Forelimb muscle (tissue), 1 donor: ENCODE measurements around the gene CC2D1A. TPM values are rescaled to one million over a fixed set of nuclear protein-coding genes. Genes with fewer than 3 reads are reported as not detected.
A peak's percentile ranks its signal among the peaks of the same experiment; 100 is the strongest.

Experiments
- DNase-seq: peaks from one replicate; pipeline ENCODE4 v3.0.0-alpha.2; 2013; ENCODE audit warnings: low read depth
- polyA plus RNA-seq: library from polyadenylated mRNA; unstranded; fragments of 120-200 nt; gene quantifications from one replicate; pipeline ENCODE4 v1.2.1, GENCODE V29; 2013; ENCODE audit not compliant: insufficient read length

The CC2D1A gene
- 13.2 TPM for polyA plus RNA-seq

DNA sequence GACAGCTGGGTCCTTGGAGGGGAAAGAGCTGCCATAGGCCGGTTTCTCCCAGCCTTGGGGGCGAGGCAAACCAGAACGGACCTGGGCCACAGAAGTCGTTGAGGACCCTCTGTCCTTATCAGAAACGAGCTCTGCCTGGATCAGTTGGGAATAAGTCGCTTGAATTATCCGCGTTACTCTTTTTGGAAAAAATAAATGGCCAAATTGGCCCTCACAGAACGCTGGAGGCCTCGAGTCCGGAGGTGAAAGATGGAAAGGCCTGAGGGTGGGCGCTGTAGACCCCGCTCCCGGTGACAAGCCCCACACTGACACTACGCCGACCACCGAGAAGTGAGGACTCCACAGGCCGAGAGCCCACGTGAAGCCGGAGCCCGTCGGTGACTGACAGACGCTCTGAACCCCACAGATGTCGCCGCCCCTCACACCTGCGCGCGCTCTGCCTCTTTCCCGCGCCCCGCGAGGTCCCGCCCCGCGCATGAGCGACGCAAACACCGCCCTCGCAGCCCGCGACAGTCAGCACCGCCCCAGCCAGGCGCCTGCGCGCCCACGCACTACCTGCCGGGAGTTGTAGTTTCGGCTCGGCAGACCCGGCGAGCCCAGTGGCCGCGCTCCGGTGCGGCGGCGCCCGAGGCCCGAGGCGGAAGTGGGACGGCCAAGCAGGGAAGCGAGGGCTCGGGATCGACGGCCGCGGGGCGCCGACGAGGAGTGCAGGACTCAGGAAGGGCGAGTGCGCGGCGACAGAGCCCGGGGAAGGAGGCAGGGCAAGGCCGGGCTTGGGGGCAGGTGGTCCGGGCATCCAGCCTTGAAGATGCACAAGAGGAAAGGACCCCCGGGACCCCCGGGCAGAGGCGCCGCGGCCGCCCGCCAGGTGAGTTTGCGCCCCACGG lies at the start of gene CC2D1A, which contains the start of gene BRME1:
Gene CC2D1A (plus strand): TSS at position 568 of the 887 bp plus-strand sequence. CDS start 241 bp downstream, at position 809.
Gene BRME1 (minus strand): TSS at position 484 of the 887 bp plus-strand sequence. CDS start 1,225 bp downstream, outside the sequence.
- DNase-seq = peak; percentile 67

DNA sequence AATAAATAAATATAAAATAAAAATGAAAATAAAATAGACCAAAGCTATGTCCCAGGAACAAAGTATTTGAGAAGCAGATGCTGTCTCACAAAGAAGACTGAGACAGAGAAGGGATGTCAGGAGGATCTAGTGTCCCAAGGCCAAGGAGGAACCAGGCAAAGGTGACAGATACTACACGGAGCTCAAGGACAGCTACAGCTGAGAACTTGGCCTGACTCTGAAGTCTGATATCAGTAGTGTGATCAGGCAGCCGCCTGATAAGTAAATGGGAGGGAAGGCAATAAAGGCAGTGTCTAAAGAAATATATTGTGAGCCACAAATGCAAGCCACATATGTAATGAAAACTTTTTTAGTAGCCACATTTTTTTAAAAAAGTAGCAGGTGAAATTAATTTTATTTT lies 49.5 kb upstream of the CC2D1A start:
- DNase-seq = no peak

DNA sequence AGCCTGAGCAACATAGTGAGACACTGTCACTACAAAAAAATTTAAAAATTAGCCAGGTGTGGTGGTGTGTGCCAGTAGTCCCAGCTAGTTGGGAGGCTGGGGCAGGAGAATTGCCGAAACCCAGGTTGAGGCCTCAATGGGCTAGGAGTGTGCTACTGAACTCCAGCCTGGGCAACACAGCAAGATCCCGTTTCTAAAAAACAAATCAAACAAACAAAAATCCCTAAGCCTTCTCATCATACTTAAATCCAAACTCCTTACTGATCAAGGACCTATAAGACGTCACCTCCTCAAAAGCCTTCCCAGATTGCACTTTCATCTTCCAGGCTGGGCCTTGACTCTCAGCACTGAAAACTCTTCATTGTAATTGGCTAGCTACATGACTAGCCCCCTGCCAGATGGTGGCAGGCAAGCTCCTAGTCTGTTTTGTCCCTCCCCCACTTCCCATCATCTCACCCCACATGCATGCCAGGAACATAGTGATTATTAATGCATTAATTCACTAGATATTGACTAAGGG lies 46.6 kb upstream of the CC2D1A start:
- DNase-seq = no peak

DNA sequence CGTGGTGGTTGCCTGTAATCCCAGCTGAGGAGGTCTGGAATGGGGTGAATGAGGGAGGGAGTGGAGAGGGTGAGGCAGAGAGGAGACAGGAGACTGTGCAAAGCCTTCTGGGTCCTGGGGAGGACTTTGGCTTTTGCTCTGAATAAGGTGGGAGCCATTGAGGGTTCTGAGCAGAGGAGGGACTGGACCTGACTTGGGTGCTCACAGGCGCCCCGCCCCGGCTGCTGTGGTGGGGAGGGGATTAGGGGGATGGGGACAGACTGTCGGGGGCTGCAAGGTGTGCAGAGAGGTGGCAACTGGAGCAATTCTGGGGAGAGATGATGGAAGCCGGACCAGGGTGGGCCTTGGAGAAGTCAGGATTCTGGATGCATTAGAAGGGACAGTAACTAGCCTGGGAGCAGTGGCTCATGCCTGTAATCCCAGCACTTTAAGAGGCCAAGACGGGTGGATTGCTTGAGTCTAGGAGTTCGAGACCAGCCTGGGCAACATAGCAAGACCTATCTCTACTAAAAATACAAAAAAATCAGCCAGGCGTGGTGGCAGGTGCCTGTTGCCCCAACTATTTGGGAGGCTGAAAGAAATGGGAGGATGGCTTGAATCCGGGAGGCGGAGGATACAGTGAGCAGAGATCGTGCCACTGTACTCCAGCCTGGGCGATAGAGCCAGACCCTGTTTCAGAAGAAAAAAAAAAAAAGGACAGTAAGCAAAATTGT lies 45.2 kb upstream of the CC2D1A start:
- no peak for DNase-seq

DNA sequence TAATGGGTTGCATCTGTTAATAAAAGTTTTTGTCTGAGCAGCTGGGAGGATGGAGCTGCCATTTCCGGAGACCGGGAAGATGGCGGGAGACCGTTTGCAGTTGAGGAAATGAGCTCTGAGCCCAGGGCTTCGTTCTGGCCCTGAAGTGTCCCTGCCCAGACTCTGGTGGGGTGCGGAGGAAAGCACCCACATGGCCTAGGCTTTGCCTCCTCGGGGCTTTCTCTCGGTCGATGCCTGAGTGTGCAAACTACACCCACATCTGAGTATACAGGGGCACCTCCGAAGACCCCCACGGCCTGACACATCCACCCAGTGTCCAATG lies 44.6 kb upstream of the CC2D1A start:
- no peak for DNase-seq

DNA sequence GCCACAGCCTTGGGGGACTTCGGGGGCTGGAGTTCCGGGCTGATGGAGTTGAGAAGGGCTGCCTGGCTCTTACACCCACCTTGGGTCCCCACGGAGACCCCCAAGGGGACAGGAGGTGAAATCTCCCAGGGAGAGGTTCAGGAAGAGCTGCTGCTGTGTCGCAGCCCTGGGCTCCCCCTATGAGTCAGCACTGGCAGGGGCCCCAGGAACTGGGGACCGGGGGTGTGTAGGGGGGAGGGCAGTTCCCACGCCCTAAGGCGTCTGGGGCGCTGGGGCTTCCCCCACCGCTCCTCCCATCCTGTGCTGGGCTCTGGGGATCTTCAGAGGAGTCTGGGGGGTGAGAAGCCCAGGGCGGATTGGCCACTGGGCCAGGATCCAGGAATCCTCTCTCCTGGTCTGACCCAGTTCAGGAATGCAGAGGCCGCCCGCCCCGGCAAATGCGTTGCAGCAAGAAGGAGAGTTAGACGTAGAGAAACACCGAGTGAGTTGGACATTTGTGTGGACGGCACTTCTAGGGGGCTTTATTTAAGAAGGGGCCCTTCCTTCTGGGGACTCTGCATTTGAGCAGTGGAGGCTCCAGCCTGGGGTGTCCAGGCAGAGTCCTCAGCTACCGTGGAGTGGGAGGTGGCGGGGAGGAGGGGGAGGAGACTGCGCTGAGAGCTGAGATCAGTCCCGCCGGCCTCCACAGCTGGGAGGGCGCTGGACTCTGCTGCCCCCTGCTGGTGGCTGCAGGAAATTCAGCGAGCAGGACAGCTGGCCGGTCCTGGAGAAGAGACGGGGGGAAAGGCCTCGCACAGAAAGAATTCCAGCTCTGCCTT lies 44.1 kb upstream of the CC2D1A start:
- DNase-seq = no peak

DNA sequence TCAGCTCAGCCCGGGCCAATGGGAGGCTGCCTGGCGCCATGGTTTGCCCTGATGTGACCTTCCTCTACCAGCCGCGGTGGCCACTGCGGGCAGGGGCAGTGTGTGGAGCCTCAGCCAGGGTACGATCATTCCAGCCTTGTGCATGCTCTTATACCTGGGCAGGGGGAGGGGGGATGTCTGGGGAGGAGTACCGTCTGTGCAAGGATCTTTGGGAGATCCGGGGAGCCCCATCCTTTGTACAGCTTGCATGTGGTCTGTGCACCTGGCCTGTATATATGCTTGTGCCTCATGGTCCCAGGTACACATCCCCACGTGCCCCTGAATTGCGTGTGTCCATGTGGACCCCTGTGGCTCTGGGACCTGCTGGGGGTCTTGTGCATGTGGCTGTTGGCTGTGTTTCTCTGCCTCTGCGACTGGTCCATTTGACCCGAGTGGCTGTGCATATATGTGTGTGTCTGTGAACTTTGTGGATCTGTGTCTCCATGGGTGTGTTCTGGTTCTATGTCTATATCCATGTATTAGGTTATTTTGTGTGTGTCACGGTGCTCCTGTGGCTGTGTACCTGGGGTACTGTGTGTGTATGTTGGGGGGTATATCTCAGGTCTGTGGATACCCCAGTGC lies 41.8 kb upstream of the CC2D1A start:
- no peak for DNase-seq

DNA sequence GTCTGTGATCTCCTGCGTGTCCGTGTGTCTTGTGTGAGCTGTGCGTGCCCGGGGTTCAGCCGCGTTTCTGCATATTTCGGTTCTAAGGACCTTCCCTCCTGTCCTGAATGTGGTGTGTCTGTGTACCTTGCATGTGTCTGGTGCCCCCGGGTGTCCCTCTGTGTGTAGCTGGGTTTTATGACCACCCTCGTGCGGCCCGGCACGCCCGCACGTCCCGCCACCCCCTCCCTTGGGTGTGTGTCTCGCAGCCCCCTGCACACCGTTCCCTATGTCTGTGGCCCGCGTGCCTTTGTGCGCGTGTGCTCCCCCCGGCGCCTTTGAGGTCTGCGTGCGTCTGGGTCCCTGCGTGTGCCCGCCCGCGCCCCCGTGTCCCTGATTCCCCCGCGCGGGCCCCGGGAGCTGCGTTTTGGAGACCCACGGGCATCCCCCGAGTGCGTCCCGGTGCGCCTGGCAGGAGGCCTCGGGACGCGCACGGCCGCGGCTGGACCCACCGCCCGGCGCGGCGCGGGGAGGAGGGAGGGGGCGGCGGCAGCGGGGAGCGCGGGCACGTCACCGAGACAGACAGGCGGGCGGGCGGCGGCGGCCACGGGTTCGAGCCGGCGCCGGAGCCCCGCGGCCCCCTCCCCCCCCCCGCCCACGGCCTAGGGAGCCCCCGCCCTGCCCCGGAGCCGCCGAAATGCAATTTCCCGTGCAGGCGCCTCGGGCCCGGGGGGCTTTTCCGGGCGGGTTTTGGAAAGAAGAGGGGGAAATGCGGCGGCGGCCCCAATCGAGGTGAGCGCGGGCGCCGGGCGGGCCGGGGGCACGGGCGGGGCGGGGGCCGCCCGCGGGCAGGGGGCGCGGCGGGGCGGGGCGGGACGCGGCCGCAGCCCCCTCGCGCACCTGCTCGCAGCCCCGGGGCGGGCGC lies 41.1 kb upstream of the CC2D1A start:
- DNase-seq = no peak

DNA sequence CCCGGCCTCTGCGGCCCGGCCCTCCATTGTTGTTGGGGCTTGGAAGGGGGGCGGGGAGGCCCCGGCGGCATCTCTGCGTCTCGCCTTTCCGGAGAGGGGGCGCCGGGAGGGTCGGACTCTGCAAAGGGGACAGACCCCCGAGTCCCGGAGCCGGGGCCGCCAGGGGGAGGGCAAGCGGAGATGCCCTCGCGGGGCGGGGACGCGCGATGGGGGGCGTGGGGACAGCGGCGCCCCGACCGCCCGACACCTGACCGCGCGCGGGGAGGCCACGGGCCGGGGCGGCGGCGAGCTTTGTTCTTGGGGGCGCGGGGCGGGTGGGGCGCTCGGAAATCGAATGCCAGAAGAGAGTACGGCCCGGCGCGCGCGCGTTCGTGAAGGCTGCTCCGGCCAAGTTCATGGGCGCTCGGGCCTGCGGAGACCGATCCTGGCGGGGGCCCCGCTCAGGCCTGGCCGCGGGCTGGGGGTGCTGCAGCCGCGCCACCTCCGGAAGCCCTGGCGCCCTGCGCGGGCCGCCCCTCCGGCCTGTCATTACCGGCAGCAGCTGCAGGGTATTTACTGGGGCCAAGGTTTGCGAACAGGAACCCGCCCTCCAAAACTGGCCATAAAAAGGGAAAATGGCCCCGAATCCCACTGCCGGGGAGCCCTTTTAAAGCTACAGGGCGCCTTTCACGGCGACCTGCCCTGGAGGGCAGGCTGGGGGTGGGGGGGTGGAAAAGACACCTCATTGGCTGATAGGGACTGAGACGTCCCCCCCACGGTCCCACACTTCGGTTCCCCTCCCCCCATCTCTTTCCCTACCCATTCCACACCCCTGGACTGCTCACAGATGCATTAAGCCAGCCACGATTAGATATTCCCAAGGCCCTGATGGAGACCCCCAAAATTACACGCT lies 40.2 kb upstream of the CC2D1A start:
- no peak for DNase-seq

DNA sequence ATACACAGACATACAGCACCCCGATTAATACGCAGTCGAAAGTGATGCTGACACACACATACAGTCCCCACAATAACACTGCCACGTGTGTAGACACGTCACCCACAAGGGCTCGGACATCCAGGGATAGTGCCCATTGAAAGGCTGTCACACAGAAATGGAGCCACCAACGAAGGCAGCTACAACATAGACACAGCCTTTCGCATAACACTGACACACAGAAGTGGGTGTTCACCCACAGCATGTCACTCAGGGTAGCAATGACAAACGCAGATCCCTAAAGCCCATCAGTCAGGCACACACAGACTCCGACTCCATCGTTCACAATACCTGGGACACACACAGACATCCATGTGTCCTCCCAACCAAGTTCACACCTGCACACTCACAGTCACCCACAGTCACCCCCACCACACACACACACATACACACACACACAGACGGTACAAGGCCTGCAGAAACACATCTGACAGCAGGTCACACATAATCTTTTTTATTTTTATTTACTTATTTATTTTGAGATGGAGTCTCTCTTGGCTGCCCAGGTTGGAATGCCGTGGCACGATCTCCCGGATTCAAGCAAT lies 39.4 kb upstream of the CC2D1A start:
- no peak for DNase-seq

DNA sequence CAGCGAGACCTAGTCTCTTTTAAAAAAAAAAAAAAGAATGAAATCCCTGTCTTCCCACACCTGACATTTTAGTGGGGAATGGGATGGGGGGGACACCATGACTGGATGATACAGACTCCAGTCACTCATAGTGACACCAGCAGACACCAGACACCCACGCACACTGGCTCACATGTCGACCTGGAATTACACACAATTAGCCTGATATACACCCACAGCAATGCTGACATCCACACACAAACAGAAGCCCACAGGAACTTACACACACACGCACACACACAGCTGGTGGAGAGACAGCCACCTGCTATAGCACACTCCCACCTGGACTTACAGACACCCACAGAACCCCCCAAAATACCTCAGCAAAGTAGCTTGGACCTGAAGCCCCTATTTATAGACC lies 37.3 kb upstream of the CC2D1A start:
- no peak for DNase-seq

DNA sequence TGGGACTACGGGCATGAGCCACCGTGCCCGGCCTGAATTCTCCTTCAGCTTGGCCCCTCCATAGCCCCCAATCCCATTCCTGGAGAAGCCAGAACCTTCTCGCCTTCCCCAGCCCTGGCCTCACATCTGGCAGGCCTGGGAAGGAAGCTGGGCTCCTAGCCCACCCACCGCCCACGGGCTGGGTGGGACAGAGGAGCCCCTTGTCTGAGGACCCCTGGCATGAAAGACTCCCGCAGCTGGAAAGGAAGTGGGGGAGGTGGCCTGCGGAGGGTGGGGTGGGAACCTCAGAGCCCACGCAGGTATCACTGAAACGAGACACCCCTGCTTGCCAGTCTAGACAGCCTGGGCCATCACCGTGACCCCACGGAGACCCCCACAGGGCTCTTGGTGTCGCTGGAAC lies 36.7 kb upstream of the CC2D1A start:
- DNase-seq = no peak

DNA sequence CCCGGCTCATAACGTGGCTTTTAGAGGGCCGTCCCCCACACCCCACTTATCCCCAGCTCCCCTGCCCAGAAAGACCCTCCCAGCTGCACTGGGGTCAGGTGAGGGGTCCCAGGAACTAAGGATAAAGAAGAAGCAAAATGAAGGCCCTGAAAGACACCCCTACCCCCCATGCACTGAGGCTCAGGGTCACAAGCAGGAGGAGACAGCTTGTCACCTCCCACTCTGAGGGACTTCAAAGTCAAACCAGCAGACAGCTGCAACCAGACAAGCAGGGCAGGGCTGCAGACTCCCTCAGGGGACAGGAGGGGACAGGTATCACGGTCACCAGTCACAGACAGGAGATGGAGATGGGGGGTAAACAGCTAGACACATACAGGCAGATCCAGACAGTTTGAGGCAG lies 35.1 kb upstream of the CC2D1A start:
- no peak for DNase-seq

DNA sequence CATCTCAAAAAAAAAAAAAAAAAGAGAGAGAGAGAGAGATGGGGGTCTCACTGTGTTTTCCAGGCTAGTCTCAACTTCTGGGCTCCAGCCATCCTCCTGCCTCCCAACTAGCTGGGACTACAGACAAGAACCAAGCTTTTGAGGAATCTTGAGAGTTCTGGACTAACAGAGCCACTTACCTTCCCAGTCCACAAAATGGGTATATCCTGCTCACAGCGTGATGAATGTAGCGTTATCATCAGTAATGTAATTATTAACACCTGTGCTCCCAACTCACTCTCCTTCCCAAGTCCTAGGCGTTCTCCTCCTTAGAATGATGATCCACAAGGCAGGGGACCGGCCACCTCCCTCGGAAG lies 33.7 kb upstream of the CC2D1A start:
- no peak for DNase-seq

DNA sequence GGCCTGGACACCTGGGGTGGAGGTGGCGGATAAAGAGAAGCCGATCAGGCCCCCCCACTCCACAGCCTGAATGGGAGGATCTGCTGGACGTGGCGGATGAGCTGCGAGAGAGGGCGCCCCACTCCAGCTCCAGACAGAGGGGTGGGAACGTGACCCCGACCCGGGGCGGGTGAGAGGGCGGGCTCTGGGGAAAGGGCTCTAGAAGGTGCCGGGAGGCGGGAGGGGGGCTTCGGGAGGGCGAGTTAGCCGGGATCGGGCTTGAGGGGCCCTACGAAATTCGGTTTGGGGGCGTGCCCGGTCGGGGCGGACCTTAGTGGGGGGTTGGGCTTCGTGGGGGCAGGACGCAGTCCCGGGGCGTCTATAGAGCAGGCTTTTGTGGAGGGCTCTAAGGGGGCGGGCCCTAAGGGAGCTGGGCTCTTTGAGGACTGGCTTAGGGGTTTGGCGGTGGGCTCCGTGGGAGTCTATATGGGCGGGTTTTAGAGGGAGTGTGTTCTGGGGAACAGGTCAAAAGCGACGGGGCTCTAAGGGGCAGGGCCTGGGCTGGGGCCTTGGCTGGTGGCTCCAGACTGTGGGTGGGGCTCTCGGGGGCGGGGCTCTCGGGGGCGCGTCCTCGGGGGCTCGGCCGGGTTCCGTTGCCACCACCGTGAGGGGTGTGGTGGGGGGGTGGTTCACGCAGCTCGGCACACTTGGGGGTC lies 33.2 kb upstream of the CC2D1A start:
- DNase-seq = no peak

DNA sequence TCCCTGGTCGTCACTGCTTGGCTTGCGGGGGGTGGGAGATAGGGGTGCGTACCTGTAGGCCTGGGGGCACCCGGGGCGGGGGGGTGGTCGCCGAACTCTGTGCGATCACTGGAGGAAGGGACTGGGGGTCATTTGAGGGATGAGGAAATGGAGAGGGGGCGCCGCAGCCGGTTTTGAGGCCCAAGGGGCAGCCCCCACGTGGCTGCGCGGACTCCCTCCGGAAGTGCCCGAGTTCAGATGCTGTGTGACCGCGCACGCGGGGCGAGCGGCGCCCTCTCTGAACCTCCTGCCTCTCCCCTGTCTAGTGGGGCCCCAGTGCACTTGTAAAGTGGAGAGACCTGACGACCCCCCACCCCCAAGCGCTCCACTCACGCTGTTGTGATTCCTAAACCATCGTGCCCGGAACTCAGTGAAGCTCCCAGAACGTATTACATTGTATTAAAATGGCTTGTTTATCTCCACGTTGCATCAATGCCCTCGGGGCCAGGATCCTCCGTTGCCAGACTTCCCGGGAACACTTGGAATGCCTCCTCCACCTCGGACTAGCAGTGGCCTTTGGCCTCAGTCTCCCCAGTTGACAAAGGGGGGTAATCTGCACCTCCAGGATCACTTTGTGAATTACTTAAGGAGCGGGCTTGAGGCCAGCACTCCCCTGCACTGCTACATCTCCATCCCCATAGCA lies 32.0 kb upstream of the CC2D1A start:
- no peak for DNase-seq

DNA sequence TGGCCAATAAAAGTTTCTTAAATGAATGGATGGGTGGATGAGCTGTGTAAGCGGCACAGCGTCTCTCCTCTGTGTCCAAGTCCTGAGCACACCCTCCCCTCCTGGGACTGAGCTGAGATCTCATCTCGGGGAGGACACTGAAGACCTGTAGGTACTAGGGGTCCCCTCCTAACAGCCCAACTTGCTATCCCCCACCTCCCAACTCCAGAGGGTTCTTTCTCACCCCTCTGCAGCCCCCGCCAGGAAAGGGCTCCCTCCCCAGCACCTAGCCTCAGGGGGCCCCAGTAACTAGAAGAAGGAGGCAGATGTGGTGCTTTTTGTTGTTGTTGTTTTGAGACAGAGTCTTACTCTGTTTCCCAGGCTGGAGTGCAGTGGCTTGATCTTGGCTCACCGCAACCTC lies 30.2 kb upstream of the CC2D1A start:
- no peak for DNase-seq

DNA sequence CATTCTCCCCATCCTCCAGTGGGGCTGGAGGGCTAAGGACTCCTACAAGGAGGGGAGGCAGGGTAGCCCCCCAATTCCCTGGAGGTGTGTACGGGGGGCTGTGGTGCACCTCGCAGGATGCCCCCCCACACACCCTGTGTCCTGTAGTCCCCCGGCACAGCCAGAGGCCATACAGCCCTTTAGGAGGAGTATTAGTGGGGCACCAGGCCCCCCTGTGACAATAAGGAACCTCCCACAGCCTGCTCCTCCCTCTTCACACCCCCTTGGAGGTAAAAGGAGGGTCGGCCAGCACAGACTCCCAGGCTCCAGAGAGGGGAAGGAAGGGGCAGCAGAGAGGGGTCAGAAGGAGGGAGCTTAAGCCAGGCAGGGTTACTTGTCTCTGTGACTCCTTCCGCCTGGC lies 29.2 kb upstream of the CC2D1A start, which contains the start of gene NANOS3:
Gene NANOS3 (plus strand): TSS at position 301 of the 400 bp plus-strand sequence. CDS start 115 bp downstream, outside the sequence.
- no peak for DNase-seq
